ENCODE results near the gene PLCD1. TPM values are rescaled to one million over a fixed set of nuclear protein-coding genes. Genes with fewer than 3 reads are reported as not detected.
"Not testable (repeated sequence)": the region's sequence is repeated elsewhere in the genome, so short reads cannot be mapped to it uniquely, and the experiment has no call there.

PLCD1 gene
- total RNA-seq, 3 donors from 2014 or later: 17.0 to 36.2 (median 23.4) TPM

DNA sequence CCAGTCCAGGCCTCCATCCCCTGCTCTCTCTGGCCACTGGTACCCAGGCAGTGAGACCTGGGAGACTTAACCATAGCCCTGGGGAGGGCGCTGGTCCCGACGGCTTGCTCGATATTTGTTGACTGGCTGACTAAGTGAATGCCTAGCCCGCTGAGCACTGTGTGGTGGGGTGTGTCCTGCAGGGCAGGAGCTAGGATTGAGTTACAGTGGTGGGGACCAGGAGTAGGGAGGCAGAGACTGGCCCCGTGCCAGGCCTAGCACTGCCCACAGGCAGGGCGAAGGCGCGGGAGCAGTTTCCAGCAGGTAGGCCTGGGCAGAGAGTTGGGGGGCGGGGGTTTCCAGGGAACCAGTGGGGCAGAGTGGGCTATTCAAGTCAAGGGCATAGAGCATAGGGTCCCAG is 38.9 kb downstream of the PLCD1 start, which contains the start of gene VILL:
TSS of gene VILL (plus strand) at position 260 of the 400 bp plus-strand sequence. CDS start 2,887 bp downstream, outside the sequence.
- intact Hi-C loops (cut with DNase I; ENCODE audit: low total_unique reads): no loop called here
- no peak within 1 kb of the TSS for H3K27ac ChIP-seq

DNA sequence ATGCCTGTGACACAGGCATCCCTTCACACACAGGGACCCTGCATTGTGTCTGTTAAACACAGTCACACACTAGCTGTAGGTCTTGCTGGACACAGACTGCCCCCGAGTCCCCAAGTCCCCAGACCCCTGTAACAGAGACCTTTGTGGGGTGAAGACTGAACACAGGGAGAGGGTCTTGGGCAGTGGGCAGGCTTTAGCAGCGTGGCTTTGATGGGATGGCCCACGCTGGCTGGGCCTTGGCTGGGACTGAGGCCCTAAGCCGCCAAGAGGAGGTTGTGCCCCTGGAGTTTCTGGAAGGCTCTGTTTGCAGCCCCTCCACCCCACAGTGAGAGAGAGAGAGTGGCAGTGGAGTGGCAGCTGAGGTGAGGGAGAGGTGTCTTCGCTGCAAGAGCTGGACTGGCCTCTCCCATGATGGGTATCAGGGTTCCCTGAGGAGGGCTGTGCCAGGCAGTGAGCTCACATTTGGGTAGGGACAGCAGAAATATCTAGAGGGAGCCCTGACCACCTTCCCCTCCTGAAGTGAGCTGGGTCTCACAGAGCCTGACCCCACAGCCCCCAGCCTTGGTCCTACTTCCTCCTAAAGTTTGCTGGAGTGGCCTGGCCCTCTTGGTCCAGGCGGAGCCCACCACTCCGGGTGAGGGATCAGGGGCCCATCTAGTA is 39.5 kb downstream of the PLCD1 start:
- no peak for DNase-seq (ENCODE audit: low spot score in 2 of 2)
- TF ChIP-seq POLR2AphosphoS5 (IDR thresholded peaks at IDR 0.05) (no peak), POLR2A (IDR thresholded peaks at IDR 0.05) (no peak)
- TF ChIP-seq, protein P1, sequence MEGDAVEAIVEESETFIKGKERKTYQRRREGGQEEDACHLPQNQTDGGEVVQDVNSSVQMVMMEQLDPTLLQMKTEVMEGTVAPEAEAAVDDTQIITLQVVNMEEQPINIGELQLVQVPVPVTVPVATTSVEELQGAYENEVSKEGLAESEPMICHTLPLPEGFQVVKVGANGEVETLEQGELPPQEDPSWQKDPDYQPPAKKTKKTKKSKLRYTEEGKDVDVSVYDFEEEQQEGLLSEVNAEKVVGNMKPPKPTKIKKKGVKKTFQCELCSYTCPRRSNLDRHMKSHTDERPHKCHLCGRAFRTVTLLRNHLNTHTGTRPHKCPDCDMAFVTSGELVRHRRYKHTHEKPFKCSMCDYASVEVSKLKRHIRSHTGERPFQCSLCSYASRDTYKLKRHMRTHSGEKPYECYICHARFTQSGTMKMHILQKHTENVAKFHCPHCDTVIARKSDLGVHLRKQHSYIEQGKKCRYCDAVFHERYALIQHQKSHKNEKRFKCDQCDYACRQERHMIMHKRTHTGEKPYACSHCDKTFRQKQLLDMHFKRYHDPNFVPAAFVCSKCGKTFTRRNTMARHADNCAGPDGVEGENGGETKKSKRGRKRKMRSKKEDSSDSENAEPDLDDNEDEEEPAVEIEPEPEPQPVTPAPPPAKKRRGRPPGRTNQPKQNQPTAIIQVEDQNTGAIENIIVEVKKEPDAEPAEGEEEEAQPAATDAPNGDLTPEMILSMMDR (IDR thresholded peaks at IDR 0.05): no peak
- Histone ChIP-seq H3K4me3 (no peak overlapping the region), H3K9me3 (no peaks in the 10 kb centered on the region), H3K4me1 (peaks cover 0 to 3% of the 10 kb centered on the region in 2 donors), H3K27me3 (no peaks in the 10 kb centered on the region), H3K36me3 (no peaks in the 10 kb centered on the region), H3K27ac (no peak overlapping the region)
- intact Hi-C loops (cut with DNase I; ENCODE audit: low total_unique reads): no loop called here

More for the DNA sequence above, 38.9 kb downstream of the PLCD1 start, which contains the start of gene VILL:
- Histone ChIP-seq H3K27me3 (no peaks in the 10 kb centered on the region), H3K4me1 (peaks cover 0 to 3% of the 10 kb centered on the region in 2 donors), H3K9me3 (no peaks in the 10 kb centered on the region), H3K36me3 (no peaks in the 10 kb centered on the region), H3K4me3 (no peak within 1 kb of the TSS)
- TF ChIP-seq, protein P1 (IDR thresholded peaks at IDR 0.05): no peak
- no peak for TF ChIP-seq POLR2A (IDR thresholded peaks at IDR 0.05)
- TF ChIP-seq POLR2AphosphoS5 (IDR thresholded peaks at IDR 0.05): no peak
- DNase-seq (ENCODE audit: low spot score in 2 of 2): no peak

DNA sequence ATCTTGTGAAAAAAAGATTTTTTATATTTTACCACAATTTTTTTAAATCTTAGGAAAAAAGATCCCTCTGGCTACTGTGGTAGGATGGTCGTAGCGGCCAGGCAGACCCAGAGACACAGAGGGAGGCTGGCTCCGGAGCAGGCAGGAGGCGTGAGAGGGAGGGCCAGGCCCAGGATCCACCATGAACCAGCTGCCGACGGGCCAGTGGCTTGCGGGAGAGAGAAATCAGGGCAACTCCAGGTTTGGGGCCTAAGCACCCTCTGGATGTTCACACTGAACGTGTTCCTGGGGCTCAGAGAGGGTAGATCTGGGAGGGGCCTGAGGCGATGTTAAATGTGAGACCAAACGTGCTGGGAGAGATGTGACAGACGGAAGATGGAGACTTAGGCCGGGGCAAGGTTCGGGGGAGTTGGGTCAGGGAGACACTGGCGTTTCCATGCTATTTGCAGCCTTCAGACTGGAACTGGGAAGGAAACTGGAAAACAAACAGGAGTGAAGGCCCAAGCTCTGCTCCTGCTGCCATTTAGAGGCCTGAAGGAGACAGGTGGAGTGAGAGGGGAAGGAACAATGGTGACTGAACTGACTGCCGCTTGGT is 40.4 kb downstream of the PLCD1 start:
- H3K9me3 ChIP-seq: no peaks in the 10 kb centered on the region
- H3K4me1 ChIP-seq: no peaks in the 10 kb centered on the region
- TF ChIP-seq POLR2AphosphoS5 (IDR thresholded peaks at IDR 0.05): no peak
- no peak for TF ChIP-seq POLR2A (IDR thresholded peaks at IDR 0.05)
- TF ChIP-seq, protein P1 (IDR thresholded peaks at IDR 0.05): no peak
- H3K36me3 ChIP-seq: no peaks in the 10 kb centered on the region
- H3K27ac ChIP-seq: no peak overlapping the region
- H3K27me3 ChIP-seq: no peaks in the 10 kb centered on the region
- H3K4me3 ChIP-seq: no peak overlapping the region
- intact Hi-C loops (cut with DNase I; ENCODE audit: low total_unique reads): no loop called here
- DNase-seq (ENCODE audit: low spot score in 2 of 2): no peak

DNA sequence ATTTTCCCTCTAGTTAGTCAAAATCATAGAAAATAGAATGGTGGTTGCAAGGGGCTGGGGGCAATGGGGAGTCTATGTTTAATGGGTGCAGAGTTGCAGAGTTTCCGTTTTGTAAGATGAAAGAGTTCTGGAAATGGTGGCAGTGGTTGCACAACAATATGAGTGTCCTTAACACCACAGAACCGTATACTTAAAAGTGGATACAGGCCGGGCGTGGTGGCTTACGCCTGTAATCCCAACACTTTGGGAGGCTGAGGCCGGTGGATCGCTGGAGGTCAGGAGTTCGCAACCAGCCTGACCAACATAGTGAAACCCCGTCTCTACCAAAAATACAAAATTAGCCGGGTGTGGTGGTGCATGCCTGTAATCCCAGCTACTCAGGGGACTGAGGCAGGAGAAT is 41.1 kb downstream of the PLCD1 start:
- H3K9me3 ChIP-seq; H3K27ac ChIP-seq; H3K4me3 ChIP-seq; H3K36me3 ChIP-seq; H3K4me1 ChIP-seq; intact Hi-C loops (cut with DNase I; ENCODE audit: low total_unique reads); DNase-seq (ENCODE audit: low spot score in 2 of 2); H3K27me3 ChIP-seq: not testable (repeated sequence)

DNA sequence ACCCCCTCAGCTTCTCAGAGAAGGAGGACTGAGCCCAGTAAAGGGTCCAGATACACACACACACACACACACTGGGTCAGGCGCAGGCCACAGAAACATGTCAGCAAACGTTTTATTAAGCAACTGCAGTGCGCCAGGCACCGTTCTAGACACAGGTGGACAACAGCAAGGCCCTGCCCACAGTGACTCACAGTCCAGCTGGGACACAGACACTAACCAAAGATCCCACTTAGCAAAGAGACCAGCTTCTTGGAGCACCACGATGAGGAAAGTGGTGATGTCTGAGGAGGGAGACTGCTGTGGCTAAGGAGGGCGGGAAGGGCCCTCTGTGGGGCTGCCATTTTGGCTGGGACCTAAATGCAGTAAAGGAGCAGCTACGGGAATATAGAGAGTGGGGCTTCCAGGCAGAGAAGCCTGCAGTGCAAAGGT is 41.7 kb downstream of the PLCD1 start:
- H3K4me3 ChIP-seq: no peak overlapping the region
- no peaks in the 10 kb centered on the region for H3K36me3 ChIP-seq
- H3K9me3 ChIP-seq: no peaks in the 10 kb centered on the region
- no peaks in the 10 kb centered on the region for H3K4me1 ChIP-seq
- no peaks in the 10 kb centered on the region for H3K27me3 ChIP-seq
- intact Hi-C loops (cut with DNase I; ENCODE audit: low total_unique reads): no loop called here
- no peak for DNase-seq (ENCODE audit: low spot score in 2 of 2)
- no peak overlapping the region for H3K27ac ChIP-seq
- TF ChIP-seq POLR2A (IDR thresholded peaks at IDR 0.05): no peak
- TF ChIP-seq, protein P1 (IDR thresholded peaks at IDR 0.05): no peak
- TF ChIP-seq POLR2AphosphoS5 (IDR thresholded peaks at IDR 0.05): no peak
